HCT116 (cell line): ENCODE results near the gene POLRMT. TPM values are rescaled to one million over a fixed set of nuclear protein-coding genes. Genes with fewer than 3 reads are reported as not detected.

Experiments used
- ATAC-seq: fragments of 200-7000 bp; cut with Tn5 transposase; 2 replicates; pipeline ENCODE4 v1.9.1; 2020; ENCODE audit warnings: mild to moderate bottlenecking, moderate library complexity
- BruUV-seq: library from RNA; stranded (reverse); fragments of 400-500 nt; replicated peaks from 2 replicates; lab custom pipeline; 2021; lab: Mats Ljungman, UMichigan
- CTCF ChIA-PET: fragments of 300-600 bp; sonication (Branson Sonifier 250); formaldehyde crosslinking; loops from one replicate; lab custom pipeline; 2021; ENCODE audit warnings: antibody characterized with exemption; lab: Charles Lee
- POLR2A ChIA-PET: fragments of 300-600, 350-600 bp; sonication (Branson Sonifier 250); formaldehyde crosslinking; loops from one replicate; lab custom pipeline; 2021; ENCODE audit warnings: antibody characterized with exemption; lab: Charles Lee
- RAD21 ChIA-PET, 2 experiments: fragments of 300-600 bp; sonication (Branson Sonifier 250); formaldehyde crosslinking; loops; one replicate each; lab custom pipeline; 2023; ENCODE audit warnings: low total read pairs in 2 of 2; ENCODE audit not compliant: uncharacterized antibody in 2 of 2, unreplicated experiment in 2 of 2, low non-redundant PET in 1 of 2; lab: Charles Lee
- DNase-seq: peaks from one replicate; pipeline ENCODE4 v3.0.0-alpha.2; 2010; ENCODE audit warnings: low read depth, low spot score
- H2AFZ ChIP-seq: fragments of 200-600 bp; shearing (Covaris generic), sonication (generic); 2 replicates; pipeline ENCODE4 v1.6.1; 2017; ENCODE audit warnings: low read depth, mixed run types, mixed read lengths, antibody characterized with exemption, low read length; ENCODE audit not compliant: poor library complexity, severe bottlenecking
- H3K27ac ChIP-seq: 2 replicates; pipeline ENCODE4 v1.5.1; 2012; ENCODE audit warnings: low read depth, low read length
- H3K27me3 ChIP-seq: fragments of 200-600 bp; sonication (generic); 2 replicates; pipeline ENCODE4 v1.6.1; 2016; ENCODE audit warnings: mixed run types, low read length, mixed read lengths; ENCODE audit not compliant: insufficient read depth
- H3K36me3 ChIP-seq, 2 experiments: fragments of 200-500 bp in 1 of 2; fragments of 200-600 bp in 1 of 2; sonication (Bioruptor generic) in 1 of 2; sonication (generic) in 1 of 2; 2 replicates each; pipeline versions ENCODE4 v1.5.1 to v1.6.1; 2014 to 2016; ENCODE audit warnings: low read length in 2 of 2, inconsistent platforms in 1 of 2, mixed read lengths in 1 of 2, mixed run types in 1 of 2; ENCODE audit not compliant: insufficient read depth in 2 of 2, control insufficient read depth in 1 of 2
- H3K4me1 ChIP-seq, 2 experiments: fragments of 200-600 bp in 1 of 2; sonication (generic) in 1 of 2; 2 replicates each; pipeline versions ENCODE4 v1.5.1 to v1.6.1; 2012 to 2017; ENCODE audit warnings: low read length in 2 of 2, inconsistent platforms in 1 of 2, mild to moderate bottlenecking in 1 of 2, mixed read lengths in 1 of 2, mixed run types in 1 of 2, moderate library complexity in 1 of 2; ENCODE audit not compliant: insufficient read depth in 2 of 2, control insufficient read depth in 1 of 2
- H3K4me2 ChIP-seq: fragments of 200-600 bp; sonication (generic); 2 replicates; pipeline ENCODE4 v1.6.1; 2017; ENCODE audit warnings: mixed run types, low read length, mixed read lengths
- H3K4me3 ChIP-seq, 2 experiments: fragments of 200-600 bp in 1 of 2; sonication (generic) in 1 of 2; replicated peaks in 1 of 2; 2 replicates each; pipeline ENCODE4 v1.5.1; 2011 to 2016; ENCODE audit warnings: low read length in 2 of 2, control low read depth in 1 of 2, low read depth in 1 of 2, mild to moderate bottlenecking in 1 of 2, mixed read lengths in 1 of 2, mixed run types in 1 of 2
- H3K79me2 ChIP-seq: fragments of 200-600 bp; sonication (generic); 2 replicates; pipeline ENCODE4 v1.6.1; 2017; ENCODE audit warnings: mild to moderate bottlenecking, mixed run types, low read length, moderate library complexity, mixed read lengths; ENCODE audit not compliant: insufficient read depth
- H3K9ac ChIP-seq: fragments of 200-600 bp; sonication (generic); 2 replicates; pipeline ENCODE4 v1.6.1; 2016; ENCODE audit warnings: low read length, mixed read lengths
- H3K9me2 ChIP-seq: fragments of 200-600 bp; sonication (generic), shearing (Covaris generic); 2 replicates; pipeline ENCODE4 v1.6.1; 2017; ENCODE audit warnings: mixed run types, mild to moderate bottlenecking, moderate library complexity; ENCODE audit not compliant: insufficient read depth
- H3K9me3 ChIP-seq, 2 experiments: fragments of 200-500 bp in 1 of 2; fragments of 200-600 bp in 1 of 2; sonication (Bioruptor generic) in 1 of 2; sonication (generic) in 1 of 2; 2 replicates each; pipeline ENCODE4 v1.6.1; 2014 to 2017; ENCODE audit warnings: low read length in 2 of 2, mixed read lengths in 2 of 2, inconsistent platforms in 1 of 2, low read depth in 1 of 2, mild to moderate bottlenecking in 1 of 2, mixed run types in 1 of 2, moderate library complexity in 1 of 2; ENCODE audit not compliant: control insufficient read depth in 1 of 2, insufficient read depth in 1 of 2
- H4K20me1 ChIP-seq: fragments of 200-600 bp; sonication (generic), shearing (Covaris generic); 2 replicates; pipeline ENCODE4 v1.6.1; 2017; ENCODE audit warnings: mixed run types, mild to moderate bottlenecking, moderate library complexity; ENCODE audit not compliant: insufficient read depth
- CBX3 ChIP-seq: IDR thresholded peaks from 2 replicates; pipeline ENCODE4 v1.6.1; 2012; ENCODE audit warnings: low read depth
- ELF1 ChIP-seq: IDR thresholded peaks from 2 replicates; pipeline ENCODE4 v1.6.1; 2012; ENCODE audit warnings: low read depth, borderline replicate concordance
- EZH2 ChIP-seq: fragments of 200-600 bp; sonication (generic); IDR thresholded peaks from 2 replicates; pipeline ENCODE4 v1.6.1; 2017; ENCODE audit warnings: antibody characterized with exemption, mixed run types
- EZH2phosphoT487 ChIP-seq: fragments of 200-600 bp; IDR thresholded peaks from 2 replicates; pipeline ENCODE4 v1.6.1; 2018; ENCODE audit warnings: antibody characterized with exemption, borderline replicate concordance
- FOSL1 ChIP-seq: IDR thresholded peaks from 2 replicates; pipeline ENCODE4 v1.6.1; 2012; ENCODE audit warnings: low read depth
- POLR2A ChIP-seq: IDR thresholded peaks from 2 replicates; pipeline ENCODE4 v1.7.0; 2011; ENCODE audit warnings: borderline replicate concordance; ENCODE audit not compliant: insufficient read depth, insufficient read length; ENCODE audit errors: extremely low read depth
- POLR2AphosphoS5 ChIP-seq: IDR thresholded peaks from 2 replicates; pipeline ENCODE4 v1.6.1; 2011; ENCODE audit warnings: mild to moderate bottlenecking, low read depth, low read length, moderate library complexity
- SP1 ChIP-seq: IDR thresholded peaks from 2 replicates; pipeline ENCODE4 v1.6.1; 2012; ENCODE audit warnings: low read depth
- TCF7L2 ChIP-seq: IDR thresholded peaks from 2 replicates; pipeline ENCODE4 v1.7.0; 2011; ENCODE audit warnings: borderline replicate concordance, inconsistent platforms; ENCODE audit not compliant: insufficient read depth, insufficient read length; ENCODE audit errors: extremely low read depth
- ZNF274 ChIP-seq: fragments of 200-500 bp; sonication (Bioruptor generic); IDR thresholded peaks from 2 replicates; pipeline ENCODE4 v1.6.1; 2014; ENCODE audit warnings: mild to moderate bottlenecking, low read depth, low read length, inconsistent platforms
- intact Hi-C: fragments of 100-400 bp; cut with micrococcal nuclease; formaldehyde crosslinking; loops from 2 replicates; pipeline ENCODE4 v1.10.0; 2022
- total RNA-seq: library from RNA; stranded (reverse); gene quantifications from one replicate; pipeline ENCODE4 v1.2.1, GENCODE V29; 2021; ENCODE audit not compliant: unreplicated experiment
- TF ChIP-seq, protein P1 (sequence below): IDR thresholded peaks from 2 replicates; pipeline ENCODE4 v1.6.1; 2012

The POLRMT gene
- total RNA-seq, 1 experiment from 2014 or later: 138 TPM

DNA sequence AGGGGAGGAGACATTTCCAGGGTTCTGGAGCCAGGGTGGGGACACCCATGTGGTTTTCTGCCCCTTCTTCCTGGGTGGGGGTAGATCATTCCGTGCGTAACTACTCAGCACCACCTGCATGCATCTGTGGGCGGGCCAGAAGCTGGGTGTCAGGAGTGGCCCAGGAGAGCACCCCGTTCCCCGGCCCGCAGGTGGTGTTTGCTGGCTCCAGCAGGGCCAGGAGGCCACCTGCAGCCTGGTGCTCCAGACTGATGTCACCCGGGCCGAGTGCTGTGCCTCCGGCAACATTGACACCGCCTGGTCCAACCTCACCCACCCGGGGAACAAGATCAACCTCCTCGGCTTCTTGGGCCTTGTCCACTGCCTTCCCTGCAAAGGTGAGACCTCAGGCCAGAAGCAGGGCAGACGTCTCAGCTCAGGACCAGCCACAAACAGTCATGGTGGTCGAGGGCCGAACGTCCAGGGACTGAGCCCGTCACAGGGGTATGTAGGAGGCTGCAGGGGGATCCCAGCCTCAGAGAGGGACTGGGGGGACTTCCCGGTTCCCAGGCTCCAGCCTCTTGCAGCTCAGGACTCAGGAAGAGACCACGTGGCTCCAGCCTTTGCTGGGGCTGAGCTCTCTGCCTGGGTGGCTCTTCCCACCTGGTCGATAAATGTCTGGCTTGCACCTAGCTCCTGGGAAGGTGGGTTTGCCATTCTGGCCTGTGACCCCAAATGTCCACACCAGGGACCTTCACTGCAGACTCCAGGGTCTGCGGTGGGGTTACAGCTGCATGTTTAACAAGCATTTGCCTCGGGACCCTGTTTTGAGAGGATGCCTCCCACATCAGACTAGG, 44.5 kb upstream of the POLRMT start:
- Histone ChIP-seq H3K4me1 (peaks cover 21 to 48% of the 10 kb centered on the region in 2 experiments), H4K20me1 (no peaks in the 10 kb centered on the region), H3K9me2 (no peaks in the 10 kb centered on the region), H3K27me3 (no peaks in the 10 kb centered on the region), H2AFZ (no peak overlapping the region), H3K36me3 (no peaks in the 10 kb centered on the region; a peak in 1 of 4 replicates), H3K4me2 (peak overlapping the region; percentile 98), H3K9ac (peak overlapping the region; percentile 90), H3K79me2 (peaks cover 22% of the 10 kb centered on the region; the same call in 1 of the 2 replicates), H3K27ac (peak overlapping the region; percentile 75), H3K9me3 (no peaks in the 10 kb centered on the region), H3K4me3 (peak overlapping the region; percentile 62 to 85)
- BruUV-seq: TSS peak; percentile 58
- DNase-seq: no peak
- TF ChIP-seq ZNF274 (no peak), POLR2AphosphoS5 (peak; percentile 26; the same call in 1 of the 2 replicates)
- no peak for ATAC-seq
- intact Hi-C loops: no loop called here
- CTCF ChIA-PET: interaction anchor here (0.6 to 1.4 kb wide), 2 partner anchors 14 to 563 kb away, joined by 5 to 6 read pairs; partner anchors contain the start of gene RNF126
- POLR2A ChIA-PET: interaction anchor here (1.1 to 2.6 kb wide), 5 partner anchors 10 to 75 kb away, joined by 4 to 10 read pairs (median 4); partner anchors contain the start of genes MISP and RNF126
- RAD21 ChIA-PET: interaction anchor here (0.7 to 1.0 kb wide), 3 partner anchors 15 to 380 kb away, joined by 4 to 6 read pairs (median 5); partner anchors contain the start of gene RNF126 (in 1 of the 2)

DNA sequence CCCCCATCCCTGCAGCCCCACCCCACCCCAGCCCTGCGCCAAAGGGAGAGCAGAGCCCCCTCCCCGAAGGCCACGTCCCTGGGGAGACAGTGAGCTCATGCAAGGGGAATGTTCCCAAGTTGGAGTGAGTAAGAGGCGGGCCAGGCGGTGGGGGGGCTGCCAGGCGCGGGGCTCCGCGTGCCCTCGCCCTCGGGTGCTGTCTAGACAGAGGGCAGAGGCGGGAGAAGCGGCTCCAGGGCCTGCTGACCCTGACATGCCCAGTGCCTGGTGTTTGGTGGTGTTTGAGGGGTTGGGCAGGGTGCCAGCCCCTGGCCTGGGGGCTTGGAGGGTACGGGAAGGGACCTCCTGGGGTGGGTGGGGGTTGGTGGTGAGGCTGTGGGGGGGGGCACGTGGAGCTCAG, 43.9 kb upstream of the POLRMT start:
- TF ChIP-seq ELF1 (no peak), POLR2AphosphoS5 (peak; percentile 67), SP1 (no peak), TCF7L2 (no peak), ZNF274 (no peak), POLR2A (no peak), EZH2 (no peak), EZH2phosphoT487 (no peak), CBX3 (no peak), FOSL1 (no peak)
- TF ChIP-seq, protein P1, sequence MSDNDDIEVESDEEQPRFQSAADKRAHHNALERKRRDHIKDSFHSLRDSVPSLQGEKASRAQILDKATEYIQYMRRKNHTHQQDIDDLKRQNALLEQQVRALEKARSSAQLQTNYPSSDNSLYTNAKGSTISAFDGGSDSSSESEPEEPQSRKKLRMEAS: peak; percentile 76
- TF ChIP-seq, all 23 proteins: peak for 2
- Histone ChIP-seq H3K27ac (peak overlapping the region; percentile 75), H2AFZ (no peak overlapping the region), H4K20me1 (no peaks in the 10 kb centered on the region), H3K36me3 (no peaks in the 10 kb centered on the region; a peak in 1 of 4 replicates), H3K4me3 (peak overlapping the region; percentile 62 to 85), H3K9me3 (no peaks in the 10 kb centered on the region), H3K27me3 (no peaks in the 10 kb centered on the region), H3K4me2 (peak overlapping the region; percentile 98), H3K9me2 (no peaks in the 10 kb centered on the region), H3K4me1 (peaks cover 21 to 48% of the 10 kb centered on the region in 2 experiments), H3K79me2 (peaks cover 22% of the 10 kb centered on the region; the same call in 1 of the 2 replicates), H3K9ac (peak overlapping the region; percentile 90)
- no TSS peak for BruUV-seq
- ATAC-seq: peak; percentile 14; the same call in 1 of the 2 replicates
- no peak for DNase-seq
- ChIA-PET RAD21 (interaction anchor here in 1 of 2 experiments (1.0 kb wide), 2 partner anchors 14 to 57 kb away, joined by 4 to 6 read pairs; partner anchors contain the start of gene RNF126), CTCF (interaction anchor here (0.6 to 1.4 kb wide), 2 partner anchors 14 to 564 kb away, joined by 5 to 6 read pairs; partner anchors contain the start of gene RNF126), POLR2A (interaction anchor here (1.1 to 1.5 kb wide), 5 partner anchors 11 to 75 kb away, joined by 4 to 5 read pairs (median 4); partner anchors contain the start of genes MISP and RNF126)
- intact Hi-C loops: no loop called here
